GF-D8 (cell line): ENCODE measurements around the gene ATG7.
"Not testable (repeated sequence)": the region's sequence is repeated elsewhere in the genome, so short reads cannot be mapped to it uniquely, and the experiment has no call there.

Experiments
- DNase-seq: peaks from one replicate; lab custom pipeline; 2025; lab: John Stamatoyannopoulos, UW

Gene ATG7

DNA sequence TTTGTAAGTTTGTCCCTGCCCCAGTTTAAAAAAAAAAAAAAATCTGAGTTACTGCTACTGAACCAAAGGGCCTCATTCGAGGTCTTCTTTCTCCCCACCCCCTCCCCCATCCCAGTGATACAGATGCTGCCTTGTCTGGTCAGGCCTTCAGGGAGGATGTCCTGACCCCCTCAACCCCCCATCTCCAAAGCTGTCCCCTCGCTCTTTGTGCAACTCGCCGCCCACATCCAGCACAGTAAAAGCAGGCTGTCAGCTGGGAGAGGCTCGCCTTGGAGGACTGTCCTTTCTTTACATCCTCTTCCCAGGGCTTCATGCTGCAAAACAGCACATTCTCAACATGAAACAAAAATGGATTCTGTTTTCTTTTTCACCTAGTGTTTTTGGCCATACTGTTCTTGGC lies 238.2 kb downstream of the ATG7 start:
- DNase-seq = no peak

- not testable (repeated sequence) for DNase-seq
These were observed 239.4 kb downstream of the ATG7 start for GRCh38 chr3:11511606-11512005.

GRCh38 chr3:11513125-11513816 lies 241.1 kb downstream of the ATG7 start:
- DNase-seq = not testable (repeated sequence)

DNA sequence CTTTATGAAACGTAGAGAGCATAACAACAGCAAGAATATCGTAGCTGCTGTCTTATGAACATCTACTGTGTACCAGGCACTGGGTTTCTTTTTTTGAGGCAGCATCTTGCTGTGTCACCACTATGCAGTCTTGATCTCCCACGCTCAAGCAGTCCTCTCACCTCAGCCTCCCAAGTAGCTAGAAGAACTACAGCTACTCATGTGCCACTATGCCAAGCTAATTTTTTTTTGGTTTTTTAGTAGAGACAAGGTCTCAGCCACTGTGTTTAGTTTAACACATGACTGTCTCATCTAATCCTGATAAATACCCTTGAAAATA lies 241.6 kb downstream of the ATG7 start:
- no peak for DNase-seq

GRCh38 chr3:11514191-11514821 lies 242.1 kb downstream of the ATG7 start:
- DNase-seq = peak; percentile 34

GRCh38 chr3:11517601-11518000 lies 245.4 kb downstream of the ATG7 start:
- DNase-seq = no peak

DNA sequence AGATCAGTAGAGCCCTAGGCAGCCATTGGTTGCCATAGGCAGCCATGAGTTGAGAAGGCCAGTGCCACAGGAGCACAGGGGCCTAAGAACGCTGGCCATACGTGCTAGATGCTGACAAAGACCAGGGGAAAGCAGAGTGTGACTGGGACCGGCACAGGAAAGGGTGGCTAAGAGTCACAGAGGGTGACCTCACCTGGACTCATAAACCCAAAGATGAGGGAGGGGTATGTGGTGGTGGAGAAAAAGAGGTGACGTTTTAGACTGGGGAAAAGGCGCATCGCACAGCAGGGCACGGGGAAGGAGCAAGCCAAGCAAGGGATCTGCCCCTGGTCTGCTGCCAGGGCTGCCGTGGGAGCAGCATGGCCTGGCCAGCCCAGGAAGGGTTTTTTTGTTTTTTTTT lies 249.0 kb downstream of the ATG7 start:
- DNase-seq = no peak

DNA sequence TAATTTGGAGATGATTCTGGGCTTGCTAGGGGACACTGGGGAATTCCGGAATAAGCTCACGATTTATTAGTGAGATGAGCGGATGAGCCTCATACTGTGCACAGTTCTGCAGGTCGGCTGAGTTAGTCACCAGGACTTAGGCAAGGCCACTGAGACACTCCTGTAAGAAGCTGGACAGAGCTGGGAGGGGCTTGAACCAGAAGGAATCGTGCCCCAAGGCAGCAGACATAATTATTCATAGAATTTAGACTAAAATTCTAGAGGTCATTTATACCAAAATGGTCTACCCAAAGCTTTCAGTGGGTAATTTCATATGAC lies 250.2 kb downstream of the ATG7 start:
- no peak for DNase-seq

DNA sequence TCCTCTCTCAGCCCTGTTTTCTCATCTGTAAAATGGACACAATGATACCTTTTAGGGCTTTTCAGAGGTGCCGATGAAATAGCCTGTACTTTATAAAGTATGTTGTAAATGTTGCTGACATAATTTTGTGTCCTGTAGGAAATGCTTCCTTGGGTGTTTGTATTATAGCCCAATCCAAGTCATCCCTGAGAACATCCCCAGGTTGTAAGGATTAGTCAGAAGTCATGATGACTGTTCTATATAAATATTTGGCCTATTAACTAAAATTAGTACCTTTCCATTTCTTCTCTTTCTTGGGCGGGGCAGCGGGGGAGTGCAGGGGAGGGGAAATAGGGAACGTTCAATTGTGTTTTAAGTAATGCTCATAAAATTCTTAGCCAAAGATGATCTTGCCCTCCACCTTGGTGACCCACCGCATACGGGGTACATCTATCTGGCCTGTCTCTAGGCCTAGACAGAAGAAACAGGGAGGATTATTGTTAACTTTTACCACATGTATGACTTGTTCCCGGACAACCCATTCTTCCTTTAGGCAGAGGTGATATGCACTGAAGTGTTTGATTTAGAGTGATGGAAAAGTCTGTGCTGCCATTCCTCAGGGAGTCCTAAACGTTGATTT lies 250.9 kb downstream of the ATG7 start:
- DNase-seq = no peak

DNA sequence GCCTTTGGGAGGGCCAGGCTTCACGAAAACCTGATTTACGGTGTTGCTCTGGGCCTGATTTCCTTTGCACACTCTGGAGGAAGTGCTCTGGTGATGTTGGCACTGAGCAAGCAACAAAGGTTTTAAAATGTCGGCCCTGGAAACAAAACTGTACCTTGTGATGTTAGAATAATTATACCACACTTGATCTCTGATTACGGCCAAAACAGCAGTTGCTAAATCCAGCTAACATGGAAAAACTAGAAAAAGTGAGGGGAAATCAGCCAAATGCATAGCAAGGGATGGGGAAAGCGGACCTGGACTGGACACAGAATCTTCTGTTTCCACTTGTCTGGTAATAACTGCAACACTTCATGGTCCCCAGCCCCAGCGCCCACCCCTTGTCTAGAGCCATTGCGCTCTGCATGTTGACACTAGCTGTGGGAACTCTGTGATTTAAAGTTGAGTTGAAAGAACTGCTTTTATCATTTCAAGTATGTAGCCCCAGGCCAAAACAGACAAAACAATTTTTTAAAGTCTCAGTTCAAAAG lies 251.4 kb downstream of the ATG7 start:
- DNase-seq = no peak

DNA sequence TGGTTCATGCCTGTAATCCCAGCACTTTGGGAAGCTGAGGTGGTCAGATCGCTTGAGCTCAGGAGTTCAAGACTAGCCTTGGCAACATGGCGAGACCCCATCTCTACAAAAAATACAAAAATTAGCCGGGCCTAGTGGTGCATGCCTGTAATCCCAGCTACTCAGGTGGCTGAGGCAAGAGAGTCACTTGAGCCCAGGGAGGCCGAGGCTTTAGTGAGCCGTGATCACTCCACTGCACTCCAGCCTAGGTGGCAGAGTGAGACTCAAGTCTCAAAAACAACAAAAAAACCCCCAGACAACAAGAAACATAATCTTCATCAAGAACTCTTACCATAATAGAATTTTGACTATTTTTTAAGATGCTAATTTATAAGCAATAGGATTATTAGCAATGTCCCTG lies 253.9 kb downstream of the ATG7 start:
- DNase-seq = not testable (repeated sequence)

DNA sequence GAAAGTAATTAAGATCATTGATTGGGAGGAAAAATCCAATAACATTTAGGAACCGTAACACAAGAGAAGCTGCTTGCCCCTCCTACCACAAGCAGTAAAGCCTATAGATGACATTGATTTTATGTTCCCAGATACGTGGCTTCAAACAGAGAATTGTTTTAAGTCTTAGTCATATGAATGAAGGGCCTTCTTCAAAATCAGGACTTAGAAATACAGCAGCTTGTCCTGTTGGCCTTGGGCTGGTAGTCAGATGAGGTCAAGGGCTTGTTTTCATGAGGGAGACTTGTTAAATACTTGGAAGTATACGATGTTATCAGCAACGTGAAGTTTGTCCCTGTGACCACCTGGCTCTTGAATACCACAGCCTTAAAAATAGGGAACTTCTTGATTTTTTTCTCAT lies 257.1 kb downstream of the ATG7 start:
- no peak for DNase-seq

DNA sequence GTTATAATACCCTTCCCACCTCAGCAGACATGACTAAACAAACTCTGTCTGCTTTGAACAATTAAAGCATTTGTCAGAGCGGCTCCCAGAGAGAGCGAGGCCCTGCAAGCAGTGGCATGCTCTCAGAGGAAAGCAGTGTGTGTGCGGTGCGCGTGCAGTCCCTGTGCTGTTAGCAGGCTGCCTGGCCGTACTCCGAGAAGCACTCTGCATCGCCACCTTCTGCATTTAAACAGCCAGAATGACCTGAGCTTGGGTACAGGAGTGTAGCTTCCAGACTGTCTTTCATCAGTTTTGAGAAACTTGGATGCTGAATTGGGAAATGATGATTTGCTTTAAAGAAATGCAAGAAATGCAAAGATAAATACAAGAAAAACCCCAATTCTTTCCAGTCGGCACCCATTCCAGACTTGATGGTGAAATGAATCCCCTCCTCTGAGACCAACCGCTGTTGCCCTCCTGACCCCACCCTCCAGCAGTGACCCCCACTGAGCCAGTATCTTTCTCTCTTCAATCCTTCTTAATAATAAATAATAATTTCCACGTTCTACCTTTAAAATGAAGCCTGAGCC lies 258.0 kb downstream of the ATG7 start:
- DNase-seq = no peak

DNA sequence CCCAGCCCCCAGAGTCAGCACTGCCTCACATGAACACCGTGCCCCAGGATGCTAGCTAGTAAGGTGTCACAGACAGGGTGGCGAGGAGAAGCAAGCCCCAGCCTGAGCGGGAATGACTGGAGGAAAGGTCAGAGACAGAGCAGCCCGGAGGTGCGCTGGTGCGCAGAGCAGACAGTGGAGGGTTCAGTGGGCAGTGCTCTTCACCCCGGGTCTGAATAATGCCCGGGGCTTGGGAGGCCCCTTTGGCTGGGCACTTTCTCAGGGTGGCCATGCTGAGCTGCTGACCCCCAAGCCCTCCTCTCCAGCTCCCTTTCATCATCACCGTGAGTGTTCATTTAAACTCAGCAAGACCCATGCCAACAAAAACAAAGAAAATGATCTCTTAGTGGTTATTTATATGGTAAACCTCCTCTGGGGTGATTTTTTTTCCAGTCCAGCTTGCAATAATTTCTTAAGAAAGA lies 260.8 kb downstream of the ATG7 start:
- DNase-seq = no peak

- DNase-seq = no peak
These were observed 262.0 kb downstream of the ATG7 start for GRCh38 chr3:11534011-11534792.

DNA sequence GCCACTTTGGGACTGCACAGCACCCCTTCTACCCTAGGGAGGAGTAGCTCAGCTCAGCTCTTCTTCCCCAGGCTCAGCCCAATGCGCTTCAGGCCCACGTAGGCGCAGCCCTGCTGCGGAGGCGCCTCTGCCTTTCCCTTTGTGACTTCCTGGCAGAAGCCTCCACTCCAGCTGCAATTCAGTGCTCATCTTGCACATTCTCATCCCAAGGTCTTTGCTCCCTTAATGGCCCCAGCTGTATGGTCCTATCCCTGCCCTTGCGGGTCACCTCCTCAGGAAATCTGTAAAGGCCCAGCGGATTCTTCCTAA lies 262.6 kb downstream of the ATG7 start:
- DNase-seq = no peak

GRCh38 chr3:11535243-11535960 lies 263.2 kb downstream of the ATG7 start:
- no peak for DNase-seq

- DNase-seq = no peak
These were observed 264.1 kb downstream of the ATG7 start for GRCh38 chr3:11536132-11536935.

- DNase-seq = no peak
These were observed 264.9 kb downstream of the ATG7 start for GRCh38 chr3:11536936-11537612.

DNA sequence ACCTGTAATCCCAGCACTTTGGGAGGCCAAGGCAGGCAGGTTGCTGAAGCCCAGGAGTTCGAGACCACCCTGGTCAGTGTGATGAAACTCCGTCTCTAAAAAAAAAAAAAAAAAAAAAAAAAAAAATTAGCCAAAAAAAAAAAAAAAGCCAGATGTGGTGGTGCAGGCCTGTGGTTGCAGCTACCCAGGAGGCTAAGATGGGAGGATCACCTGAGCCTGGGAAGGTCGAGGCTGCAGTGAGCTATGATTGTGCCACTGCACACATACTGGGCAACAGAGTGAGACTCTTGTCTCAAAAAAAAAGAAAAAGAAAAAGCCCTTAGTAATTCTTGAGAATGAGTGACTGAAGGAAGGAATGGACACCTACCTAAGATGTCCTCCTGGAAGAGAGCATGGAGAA lies 266.4 kb downstream of the ATG7 start:
- no peak for DNase-seq
